SK-N-SH (cell line): ENCODE results near the gene ZNRD2. TPM values are rescaled to one million over a fixed set of nuclear protein-coding genes. Genes with fewer than 3 reads are reported as not detected.

Experiments
- CTCF ChIA-PET: fragments of 300-600, 350-600 bp; formaldehyde crosslinking; extraction: SDS; loops from one replicate; lab custom pipeline; 2021; lab: Yijun Ruan, JAX
- POLR2A ChIA-PET: fragments of 350-600 bp; sonication (Branson Sonifier 250); formaldehyde crosslinking; extraction: SDS; loops from one replicate; lab custom pipeline; 2020; ENCODE audit warnings: antibody characterized with exemption, inconsistent platforms; lab: Yijun Ruan, JAX
- DNase-seq: peaks from one replicate; pipeline ENCODE4 v3.0.0; 2012
- H2AFZ ChIP-seq: fragments of 200-600 bp; sonication (generic); 2 replicates; pipeline ENCODE4 v1.8.1; 2016; ENCODE audit warnings: antibody characterized with exemption, mild to moderate bottlenecking, low read depth
- H3F3A ChIP-seq: fragments of 200-600 bp; sonication (generic); replicated peaks from 2 replicates; pipeline ENCODE3; 2016; ENCODE audit warnings: antibody characterized with exemption, mild to moderate bottlenecking; ENCODE audit not compliant: insufficient read depth
- H3K27ac ChIP-seq, 2 experiments: fragments of 200-500 bp in 1 of 2; fragments of 200-600 bp in 1 of 2; sonication (Bioruptor generic) in 1 of 2; sonication (generic), shearing (Covaris generic) in 1 of 2; 2 replicates each; pipeline versions ENCODE4 v1.5.1 to v1.6.1; 2014 to 2016; ENCODE audit warnings: low read depth in 2 of 2, inconsistent platforms in 1 of 2, low read length in 1 of 2, mild to moderate bottlenecking in 1 of 2, mixed read lengths in 1 of 2
- H3K27me3 ChIP-seq: fragments of 200-600 bp; sonication (generic), shearing (Covaris generic); 2 replicates; pipeline ENCODE4 v1.6.1; 2016; ENCODE audit warnings: mixed run types; ENCODE audit not compliant: insufficient read depth
- H3K36me3 ChIP-seq, 2 experiments: fragments of 200-500 bp in 1 of 2; fragments of 200-600 bp in 1 of 2; sonication (Bioruptor generic) in 1 of 2; sonication (generic) in 1 of 2; replicated peaks in 1 of 2; 2 replicates each; pipeline versions ENCODE3 to v1.5.1; 2014 to 2016; ENCODE audit warnings: low read length in 1 of 2, mild to moderate bottlenecking in 1 of 2; ENCODE audit not compliant: insufficient read depth in 2 of 2, control insufficient read depth in 1 of 2
- H3K4me1 ChIP-seq, 2 experiments: fragments of 200-500 bp in 1 of 2; fragments of 200-600 bp in 1 of 2; sonication (Bioruptor generic) in 1 of 2; sonication (generic), shearing (Covaris generic) in 1 of 2; 2 replicates each; pipeline versions ENCODE4 v1.5.1 to v1.6.1; 2014 to 2016; ENCODE audit warnings: low read depth in 1 of 2, low read length in 1 of 2, mixed run types in 1 of 2; ENCODE audit not compliant: insufficient read depth in 2 of 2, control insufficient read depth in 1 of 2
- H3K4me2 ChIP-seq: fragments of 200-600 bp; sonication (generic), shearing (Covaris generic); 2 replicates; pipeline ENCODE4 v1.6.1; 2017; ENCODE audit warnings: mixed run types
- H3K4me3 ChIP-seq, 2 experiments: fragments of 200-500 bp in 1 of 2; fragments of 200-600 bp in 1 of 2; sonication (Bioruptor generic) in 1 of 2; sonication (generic), shearing (Covaris generic) in 1 of 2; 2 replicates each; pipeline versions ENCODE4 v1.5.1 to v1.8.1; 2014 to 2016; ENCODE audit warnings: low read depth in 2 of 2, inconsistent platforms in 1 of 2, low read length in 1 of 2, mild to moderate bottlenecking in 1 of 2, mixed read lengths in 1 of 2, moderate library complexity in 1 of 2
- H3K79me2 ChIP-seq: fragments of 200-600 bp; sonication (generic); 2 replicates; pipeline ENCODE4 v1.8.1; 2017; ENCODE audit warnings: mild to moderate bottlenecking; ENCODE audit not compliant: insufficient read depth
- H3K9ac ChIP-seq: fragments of 200-600 bp; sonication (generic); 2 replicates; pipeline ENCODE4 v1.6.1; 2017; ENCODE audit warnings: mixed run types
- H3K9me2 ChIP-seq: fragments of 200-600 bp; sonication (generic); 2 replicates; pipeline ENCODE4 v1.6.1; 2017; ENCODE audit warnings: mixed run types
- H3K9me3 ChIP-seq: fragments of 200-600 bp; sonication (generic); 2 replicates; pipeline ENCODE4 v1.6.1; 2017; ENCODE audit warnings: mixed run types, mild to moderate bottlenecking, moderate library complexity
- H4K20me1 ChIP-seq: fragments of 200-600 bp; sonication (generic); 2 replicates; pipeline ENCODE4 v1.6.1; 2017; ENCODE audit warnings: mild to moderate bottlenecking, mixed run types; ENCODE audit not compliant: insufficient read depth
- CHD2 ChIP-seq: fragments of 150-350 bp; IDR thresholded peaks from 2 replicates; pipeline ENCODE4 v1.6.1; 2018; ENCODE audit warnings: low read length; ENCODE audit not compliant: partially characterized antibody
- MXI1 ChIP-seq: IDR thresholded peaks from 2 replicates; pipeline ENCODE4 v1.6.1; 2012; ENCODE audit warnings: mild to moderate bottlenecking, low read depth, low read length, improper control_type of control experiment
- NFIC ChIP-seq: IDR thresholded peaks from 2 replicates; pipeline ENCODE4 v1.4.0; 2012; ENCODE audit warnings: borderline replicate concordance
- NRF1 ChIP-seq: IDR thresholded peaks from 2 replicates; pipeline ENCODE4 v1.6.1; 2012; ENCODE audit warnings: low read depth, mild to moderate bottlenecking, low read length
- PBX3 ChIP-seq: IDR thresholded peaks from 2 replicates; pipeline ENCODE4; 2012
- POLR2AphosphoS5 ChIP-seq: IDR thresholded peaks from 2 replicates; pipeline ENCODE4 v1.6.1; 2012; ENCODE audit warnings: low read depth, low read length
- RXRA ChIP-seq: IDR thresholded peaks from 2 replicates; pipeline ENCODE4 v1.4.0; 2012; ENCODE audit warnings: low read depth, mild to moderate bottlenecking, borderline replicate concordance
- ZBTB33 ChIP-seq: IDR thresholded peaks from 2 replicates; pipeline ENCODE4 v1.4.0; 2012; ENCODE audit warnings: low read depth, borderline replicate concordance
- WGBS: methylation state at CpG from one replicate; pipeline ENCODE4 v1.1.6; 2017; ENCODE audit warnings: low lambda C conversion rate; 5-methylcytosine and 5-hydroxymethylcytosine counted together
- polyA plus RNA-seq, 3 experiments: library from polyadenylated mRNA; depleted of rRNA; stranded (reverse); fragments of >200 nt; gene quantifications; 2 replicates each; pipeline ENCODE4 v1.2.3, GENCODE V29; 2012
- TF ChIP-seq, protein P1 (sequence below): fragments of 200-600 bp; sonication (generic); IDR thresholded peaks from 2 replicates; pipeline ENCODE4 v1.6.1; 2017; ENCODE audit warnings: antibody characterized with exemption, mild to moderate bottlenecking, moderate library complexity
- TF ChIP-seq, protein P2 (sequence below): IDR thresholded peaks from 2 replicates; pipeline ENCODE4 v1.6.1; 2012; ENCODE audit warnings: mild to moderate bottlenecking, low read depth, low read length, moderate library complexity

The ZNRD2 gene
- polyA plus RNA-seq, 1 of the 3 experiments (the other 2 are of a cell fraction), result 78.1 TPM

DNA sequence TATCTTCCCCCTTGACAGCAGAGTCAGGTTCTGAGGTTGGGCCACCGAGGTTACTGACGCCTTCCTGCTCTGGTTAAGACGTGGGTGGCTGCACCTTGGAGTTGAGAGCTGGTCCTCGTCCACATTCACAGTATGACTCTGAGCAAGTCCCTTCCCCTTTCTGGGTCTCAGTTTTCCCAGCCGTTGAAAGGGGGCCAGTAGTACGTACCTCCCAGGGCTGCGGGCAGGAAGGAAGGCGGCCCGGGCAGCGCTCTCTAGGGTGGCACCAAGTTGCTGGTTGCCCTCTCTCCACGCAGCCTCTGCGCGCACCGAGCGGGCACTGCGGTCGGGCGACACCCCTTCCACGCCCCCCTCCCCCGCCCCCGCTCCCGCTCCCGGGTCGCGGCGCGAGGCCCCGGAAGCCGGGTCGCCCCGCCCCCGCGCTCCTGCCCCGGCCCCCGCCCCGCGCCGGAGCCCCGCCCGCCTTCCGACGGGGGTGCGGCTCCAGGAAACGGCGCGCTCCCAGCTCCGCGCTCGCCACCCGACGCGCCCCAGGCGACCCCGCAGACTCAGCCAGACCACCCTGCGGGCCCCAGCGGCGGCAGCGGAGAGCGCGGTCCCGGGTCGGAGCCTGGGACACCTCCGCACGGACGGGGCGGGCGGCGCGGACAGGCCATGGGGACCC is 5.4 kb downstream of the ZNRD2 start, which contains the start of gene EHBP1L1:
TSS of gene EHBP1L1 (plus strand) at position 486 of the 664 bp plus-strand sequence. CDS start 250 bp downstream, outside the sequence.
- Histone ChIP-seq H3K36me3 (peaks cover 22 to 27% of the 10 kb centered on the region in 2 experiments), H3K9me3 (no peaks in the 10 kb centered on the region), H4K20me1 (peaks cover 25% of the 10 kb centered on the region), H2AFZ (no peak within 1 kb of the TSS), H3K79me2 (peaks cover 59% of the 10 kb centered on the region), H3K9me2 (no peaks in the 10 kb centered on the region), H3K27me3 (no peaks in the 10 kb centered on the region), H3K27ac (peak within 1 kb of the TSS; percentile 69 to 81), H3K4me1 (peaks cover 44 to 53% of the 10 kb centered on the region in 2 experiments; a peak in 3 of 4 replicates), H3K4me3 (peak within 1 kb of the TSS; percentile 64 to 68), H3F3A (peaks cover 38% of the 10 kb centered on the region), H3K9ac (peak within 1 kb of the TSS; percentile 78), H3K4me2 (peak within 1 kb of the TSS; percentile 99)
- WGBS, result 4% methylated on average over 24 of the region's 69 CpGs
- peak; percentile 91 for DNase-seq
- ChIA-PET POLR2A (interaction anchor here (0.7 to 1.7 kb wide), 5 partner anchors 11 to 158 kb away, joined by 4 to 7 read pairs (median 4); partner anchors contain the start of genes NEAT1 and SIPA1), CTCF (interaction anchor here (0.5 to 13.6 kb wide), 5 partner anchors 14 to 35 kb away, joined by 3 to 295 read pairs (median 4); partner anchors contain the start of gene KCNK7)
- TF ChIP-seq ZBTB33 (no peak), RXRA (no peak), MXI1 (no peak), NRF1 (no peak), CHD2 (no peak), NFIC (no peak), POLR2AphosphoS5 (no peak), PBX3 (no peak; the same call in 1 of the 2 replicates)
- TF ChIP-seq, protein P1, sequence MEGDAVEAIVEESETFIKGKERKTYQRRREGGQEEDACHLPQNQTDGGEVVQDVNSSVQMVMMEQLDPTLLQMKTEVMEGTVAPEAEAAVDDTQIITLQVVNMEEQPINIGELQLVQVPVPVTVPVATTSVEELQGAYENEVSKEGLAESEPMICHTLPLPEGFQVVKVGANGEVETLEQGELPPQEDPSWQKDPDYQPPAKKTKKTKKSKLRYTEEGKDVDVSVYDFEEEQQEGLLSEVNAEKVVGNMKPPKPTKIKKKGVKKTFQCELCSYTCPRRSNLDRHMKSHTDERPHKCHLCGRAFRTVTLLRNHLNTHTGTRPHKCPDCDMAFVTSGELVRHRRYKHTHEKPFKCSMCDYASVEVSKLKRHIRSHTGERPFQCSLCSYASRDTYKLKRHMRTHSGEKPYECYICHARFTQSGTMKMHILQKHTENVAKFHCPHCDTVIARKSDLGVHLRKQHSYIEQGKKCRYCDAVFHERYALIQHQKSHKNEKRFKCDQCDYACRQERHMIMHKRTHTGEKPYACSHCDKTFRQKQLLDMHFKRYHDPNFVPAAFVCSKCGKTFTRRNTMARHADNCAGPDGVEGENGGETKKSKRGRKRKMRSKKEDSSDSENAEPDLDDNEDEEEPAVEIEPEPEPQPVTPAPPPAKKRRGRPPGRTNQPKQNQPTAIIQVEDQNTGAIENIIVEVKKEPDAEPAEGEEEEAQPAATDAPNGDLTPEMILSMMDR, result no peak
- TF ChIP-seq, protein P2, sequence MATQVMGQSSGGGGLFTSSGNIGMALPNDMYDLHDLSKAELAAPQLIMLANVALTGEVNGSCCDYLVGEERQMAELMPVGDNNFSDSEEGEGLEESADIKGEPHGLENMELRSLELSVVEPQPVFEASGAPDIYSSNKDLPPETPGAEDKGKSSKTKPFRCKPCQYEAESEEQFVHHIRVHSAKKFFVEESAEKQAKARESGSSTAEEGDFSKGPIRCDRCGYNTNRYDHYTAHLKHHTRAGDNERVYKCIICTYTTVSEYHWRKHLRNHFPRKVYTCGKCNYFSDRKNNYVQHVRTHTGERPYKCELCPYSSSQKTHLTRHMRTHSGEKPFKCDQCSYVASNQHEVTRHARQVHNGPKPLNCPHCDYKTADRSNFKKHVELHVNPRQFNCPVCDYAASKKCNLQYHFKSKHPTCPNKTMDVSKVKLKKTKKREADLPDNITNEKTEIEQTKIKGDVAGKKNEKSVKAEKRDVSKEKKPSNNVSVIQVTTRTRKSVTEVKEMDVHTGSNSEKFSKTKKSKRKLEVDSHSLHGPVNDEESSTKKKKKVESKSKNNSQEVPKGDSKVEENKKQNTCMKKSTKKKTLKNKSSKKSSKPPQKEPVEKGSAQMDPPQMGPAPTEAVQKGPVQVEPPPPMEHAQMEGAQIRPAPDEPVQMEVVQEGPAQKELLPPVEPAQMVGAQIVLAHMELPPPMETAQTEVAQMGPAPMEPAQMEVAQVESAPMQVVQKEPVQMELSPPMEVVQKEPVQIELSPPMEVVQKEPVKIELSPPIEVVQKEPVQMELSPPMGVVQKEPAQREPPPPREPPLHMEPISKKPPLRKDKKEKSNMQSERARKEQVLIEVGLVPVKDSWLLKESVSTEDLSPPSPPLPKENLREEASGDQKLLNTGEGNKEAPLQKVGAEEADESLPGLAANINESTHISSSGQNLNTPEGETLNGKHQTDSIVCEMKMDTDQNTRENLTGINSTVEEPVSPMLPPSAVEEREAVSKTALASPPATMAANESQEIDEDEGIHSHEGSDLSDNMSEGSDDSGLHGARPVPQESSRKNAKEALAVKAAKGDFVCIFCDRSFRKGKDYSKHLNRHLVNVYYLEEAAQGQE, result no peak
